ENCODE measurements around the gene LRRC3.

DNA sequence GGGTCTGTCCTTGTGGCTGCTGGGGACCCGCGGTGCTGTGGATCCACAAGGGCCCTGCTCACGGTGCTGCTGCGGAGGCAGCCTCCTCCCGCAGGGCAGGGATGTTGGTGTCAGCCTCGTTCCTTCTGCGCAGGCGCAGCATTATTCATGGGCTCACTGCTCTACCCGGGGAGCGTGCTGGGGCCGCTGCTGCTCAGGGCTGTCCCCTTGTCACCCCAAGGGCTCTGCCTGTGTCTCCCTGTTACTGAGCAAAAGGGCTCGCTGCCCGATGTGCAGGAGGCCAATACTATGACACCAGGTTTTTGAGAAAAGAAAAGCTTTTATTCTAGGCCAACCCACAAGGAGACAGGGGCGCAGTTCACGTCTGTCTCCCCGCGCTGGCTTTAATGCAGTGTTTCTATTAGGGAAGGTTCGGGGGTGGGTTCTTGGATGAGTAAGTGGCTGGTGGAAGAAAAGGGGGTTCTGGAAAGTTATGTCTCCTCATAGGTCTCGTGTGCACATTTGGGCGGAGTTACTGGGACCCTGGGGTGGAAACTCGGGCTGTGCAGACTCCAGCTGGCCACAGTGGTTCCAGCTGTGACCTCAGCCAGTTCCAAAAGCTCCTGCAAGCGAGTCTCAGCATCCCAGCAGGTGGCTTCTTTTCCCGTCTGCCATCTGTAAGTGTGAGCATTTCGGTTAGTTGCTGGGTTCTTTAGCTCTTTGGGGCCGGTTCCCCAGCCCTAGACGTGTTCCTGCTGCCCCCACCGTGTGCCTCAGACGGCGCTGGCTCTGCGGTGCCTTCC lies 40.8 kb upstream of the LRRC3 start:
- TF ChIP-seq CTCF (IDR thresholded peaks at IDR 0.05; ENCODE audit: low read length) (no peak), EZH2 (IDR thresholded peaks at IDR 0.05; ENCODE audit: borderline replicate concordance, low read length) (no peak)
